Endothelial cell of umbilical vein (primary cell): ENCODE data around the gene BAMBI. TPM values are rescaled to one million over a fixed set of nuclear protein-coding genes. Genes with fewer than 3 reads are reported as not detected.
"Not testable (repeated sequence)": the region's sequence is repeated elsewhere in the genome, so short reads cannot be mapped to it uniquely, and the experiment has no call there.

Experiments used
- BruUV-seq: library from RNA; stranded (reverse); fragments of 400-500 nt; replicated peaks from 2 replicates; lab custom pipeline; 2021; lab: Mats Ljungman, UMichigan
- CTCF ChIA-PET: fragments of 300-600, 350-600 bp; sonication (Branson Sonifier 250); formaldehyde crosslinking; loops from one replicate; lab custom pipeline; 2021; ENCODE audit warnings: antibody characterized with exemption, inconsistent platforms; lab: Charles Lee
- POLR2A ChIA-PET: fragments of 300-600, 350-600 bp; sonication (Branson Sonifier 250); formaldehyde crosslinking; loops from one replicate; lab custom pipeline; 2021; ENCODE audit warnings: antibody characterized with exemption, inconsistent platforms; lab: Charles Lee
- DNase-seq: peaks from one replicate; pipeline ENCODE4 v3.0.0-alpha.2; 2011; ENCODE audit warnings: low read depth, low spot score
- FAIRE-seq: peaks from 2 replicates; lab custom pipeline; 2011; peaks lifted over from hg19 to GRCh38; lab: Jason Lieb, UNC
- H2AFZ ChIP-seq: 2 replicates; pipeline ENCODE4 v1.6.0; 2012; ENCODE audit warnings: low read depth, low read length, control low read depth, inconsistent platforms
- H3K27ac ChIP-seq: 2 replicates; pipeline ENCODE4 v1.5.1; 2011; ENCODE audit warnings: low read depth, mild to moderate bottlenecking, control low read depth, low read length, moderate library complexity; ENCODE audit not compliant: insufficient read depth
- H3K27me3 ChIP-seq, 2 experiments: 2 replicates each; pipeline versions ENCODE4 v1.6.0 to v1.6.1; 2011; ENCODE audit warnings: low read length in 2 of 2, mixed read lengths in 1 of 2; ENCODE audit not compliant: control insufficient read depth in 2 of 2, insufficient read depth in 2 of 2
- H3K36me3 ChIP-seq, 2 experiments: 2 replicates in 1 of 2; 3 replicates in 1 of 2; pipeline ENCODE4 v1.5.1; 2011; ENCODE audit warnings: low read length in 2 of 2, mild to moderate bottlenecking in 1 of 2, moderate library complexity in 1 of 2; ENCODE audit not compliant: control insufficient read depth in 2 of 2, insufficient read depth in 2 of 2; ENCODE audit errors: extremely low read depth in 1 of 2
- H3K4me1 ChIP-seq: 3 replicates; pipeline ENCODE4 v1.5.1; 2011; ENCODE audit warnings: mild to moderate bottlenecking, low read length; ENCODE audit not compliant: control insufficient read depth, insufficient read depth; ENCODE audit errors: extremely low read depth
- H3K4me2 ChIP-seq: 2 replicates; pipeline ENCODE4 v1.6.1; 2011; ENCODE audit warnings: low read length, control low read depth, mixed read lengths; ENCODE audit not compliant: insufficient read depth
- H3K4me3 ChIP-seq, 3 experiments: fragments of 200-600 bp in 1 of 3; sonication (generic), shearing (Covaris generic) in 1 of 3; replicated peaks in 1 of 3; 2 replicates each; pipeline ENCODE4 v1.5.1; 2011 to 2016; ENCODE audit warnings: control low read depth in 3 of 3, low read length in 3 of 3, mild to moderate bottlenecking in 2 of 3, inconsistent platforms in 1 of 3, low read depth in 1 of 3, moderate library complexity in 1 of 3; ENCODE audit not compliant: insufficient read depth in 1 of 3
- H3K79me2 ChIP-seq: 2 replicates; pipeline ENCODE4 v1.6.0; 2012; ENCODE audit warnings: low read length, inconsistent platforms; ENCODE audit not compliant: control insufficient read depth, insufficient read depth
- H3K9ac ChIP-seq: replicated peaks from 2 replicates; pipeline ENCODE3; 2011; ENCODE audit warnings: low read length, control low read depth; ENCODE audit not compliant: insufficient read depth; ENCODE audit errors: extremely low read depth
- H3K9me1 ChIP-seq: replicated peaks from 3 replicates; pipeline ENCODE4 v1.6.0; 2011; ENCODE audit warnings: mild to moderate bottlenecking, low read length; ENCODE audit not compliant: control insufficient read depth, insufficient read depth; ENCODE audit errors: extremely low read depth
- H3K9me3 ChIP-seq: replicated peaks from 2 replicates; pipeline ENCODE4 v1.5.1; 2012; ENCODE audit warnings: low read length, inconsistent platforms; ENCODE audit not compliant: control insufficient read depth, insufficient read depth
- H4K20me1 ChIP-seq: replicated peaks from 2 replicates; pipeline ENCODE3; 2011; ENCODE audit warnings: mild to moderate bottlenecking, low read length; ENCODE audit not compliant: control insufficient read depth, insufficient read depth; ENCODE audit errors: extremely low read depth
- CTCF ChIP-seq, 2 donors: IDR thresholded peaks; 1 replicate in 1 of 2; 2 replicates in 1 of 2; pipeline ENCODE4 v1.5.1; 2011; ENCODE audit warnings: low read length in 2 of 2, mild to moderate bottlenecking in 2 of 2, moderate library complexity in 2 of 2, control low read depth in 1 of 2, inconsistent platforms in 1 of 2, low read depth in 1 of 2; ENCODE audit not compliant: insufficient read depth in 1 of 2; ENCODE audit errors: extremely low read depth in 1 of 2
- EZH2 ChIP-seq: IDR thresholded peaks from 2 replicates; pipeline ENCODE4 v1.6.1; 2012; ENCODE audit warnings: borderline replicate concordance, low read depth, mild to moderate bottlenecking, moderate library complexity, low read length, inconsistent platforms; ENCODE audit not compliant: severe bottlenecking
- FOS ChIP-seq: IDR thresholded peaks from 2 replicates; pipeline ENCODE4 v1.6.1; 2011; ENCODE audit warnings: mild to moderate bottlenecking, low read length, moderate library complexity, borderline replicate concordance; ENCODE audit not compliant: insufficient read depth
- GATA2 ChIP-seq: IDR thresholded peaks from 2 replicates; pipeline ENCODE4 v1.7.0; 2011; ENCODE audit warnings: low read depth, mild to moderate bottlenecking, moderate library complexity, mixed read lengths, low read length; ENCODE audit not compliant: insufficient read length, insufficient read depth
- JUN ChIP-seq: IDR thresholded peaks from 2 replicates; pipeline ENCODE4 v1.6.1; 2011; ENCODE audit warnings: borderline replicate concordance, low read depth; ENCODE audit not compliant: insufficient read length, insufficient read depth
- MYC ChIP-seq: IDR thresholded peaks from one replicate; pipeline ENCODE4 v1.6.1; 2011; ENCODE audit warnings: mild to moderate bottlenecking, low read depth, low read length
- POLR2A ChIP-seq: IDR thresholded peaks from 2 replicates; pipeline ENCODE4 v1.6.1; 2012; ENCODE audit warnings: low read depth, mild to moderate bottlenecking, control low read depth, low read length
- POLR2AphosphoS5 ChIP-seq: IDR thresholded peaks from 2 replicates; pipeline ENCODE4 v1.6.1; 2012; ENCODE audit warnings: low read depth, mild to moderate bottlenecking, control low read depth, low read length, moderate library complexity; ENCODE audit not compliant: insufficient read depth
- dilution Hi-C: fragments of 300-500 bp; cut with MboI; formaldehyde crosslinking; loops from one replicate; pipeline ENCODE4 v1.15.0; 2019; ENCODE audit warnings: low sequenced_read_pairs; ENCODE audit not compliant: extremely low pct_ligation_motif_present
- intact Hi-C: fragments of 100-400 bp; cut with micrococcal nuclease; formaldehyde crosslinking; loops from one replicate; pipeline ENCODE4 v1.10.0; 2022
- polyA plus RNA-seq, 4 experiments: library from polyadenylated mRNA; depleted of rRNA in 3 of 4; stranded (reverse) in 3 of 4; unstranded in 1 of 4; fragments of >200 nt; gene quantifications; 2 replicates each; pipeline versions ENCODE4 v1.2.1 to v1.2.3, GENCODE V29; 2011 to 2012; ENCODE audit warnings: missing spikeins in 1 of 4
- total RNA-seq: library from RNA; stranded (reverse); gene quantifications from 2 replicates; pipeline ENCODE4 v1.2.3, GENCODE V29; 2021
- TF ChIP-seq, protein P1 (sequence below): IDR thresholded peaks from 2 replicates; pipeline ENCODE4 v1.6.1; 2011; ENCODE audit not compliant: insufficient read depth, insufficient read length

BAMBI gene
- total and polyA plus RNA-seq, 2 donors (not counting 3 experiments of a cell fraction or from before 2014, with no cell fraction given) = 3.2 to 4.3 TPM

DNA sequence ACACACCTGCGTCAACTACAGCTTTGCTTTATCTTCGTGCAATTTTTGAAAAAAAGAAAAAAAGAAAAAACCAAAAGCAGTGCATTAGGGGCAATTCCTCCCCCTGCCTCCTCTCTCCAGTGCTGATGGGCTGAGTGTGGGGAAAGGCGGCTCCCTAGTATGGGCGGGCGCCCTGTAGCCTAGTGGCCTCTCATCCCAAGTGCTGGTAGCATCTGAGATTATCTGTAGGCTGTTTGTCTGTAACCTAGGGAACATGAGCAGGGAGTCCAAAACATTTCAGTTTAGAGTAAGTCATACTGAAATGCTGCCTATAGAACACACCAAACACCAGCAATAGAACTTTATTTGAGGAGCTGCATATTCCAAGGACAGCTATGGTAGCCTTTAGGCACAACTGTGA, 24.6 kb upstream of the BAMBI start:
- H3K27ac ChIP-seq = no peak overlapping the region
- FAIRE-seq = no peak
- H3K9ac ChIP-seq = no peak overlapping the region
- no peaks in the 10 kb centered on the region for H3K27me3 ChIP-seq
- no peaks in the 10 kb centered on the region for H3K9me1 ChIP-seq
- no peaks in the 10 kb centered on the region for H3K36me3 ChIP-seq
- dilution Hi-C loops (no loop called here), intact Hi-C loops (no loop called here)
- H2AFZ ChIP-seq = no peak overlapping the region
- no peaks in the 10 kb centered on the region for H3K9me3 ChIP-seq
- POLR2A ChIA-PET = no interaction called here
- no peaks in the 10 kb centered on the region for H3K79me2 ChIP-seq
- DNase-seq = no peak
- H3K4me2 ChIP-seq = no peak overlapping the region
- no peaks in the 10 kb centered on the region for H3K4me1 ChIP-seq
- CTCF ChIA-PET = interaction anchor here (1.3 to 1.7 kb wide), 3 partner anchors 11 to 652 kb away, joined by 4 to 7 read pairs (median 6); no protein-coding TSS in a partner anchor
- no TSS peak for BruUV-seq
- no peaks in the 10 kb centered on the region for H4K20me1 ChIP-seq
- TF ChIP-seq CTCF (IDR thresholded peaks at IDR 0.05; ENCODE audit: extremely low read depth in 1 of 2, insufficient read depth in 1 of 2, low read depth in 1 of 2, low read length in 2 of 2) (no peak), EZH2 (no peak), GATA2 (no peak), POLR2AphosphoS5 (no peak), JUN (no peak), MYC (no peak), POLR2A (no peak), FOS (no peak)
- TF ChIP-seq, protein P1, sequence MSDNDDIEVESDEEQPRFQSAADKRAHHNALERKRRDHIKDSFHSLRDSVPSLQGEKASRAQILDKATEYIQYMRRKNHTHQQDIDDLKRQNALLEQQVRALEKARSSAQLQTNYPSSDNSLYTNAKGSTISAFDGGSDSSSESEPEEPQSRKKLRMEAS = no peak
- no peak overlapping the region for H3K4me3 ChIP-seq

GRCh38 chr10:28658824-28659223, 18.5 kb upstream of the BAMBI start:
- POLR2A ChIA-PET, H3K4me1 ChIP-seq, FAIRE-seq, DNase-seq, H3K79me2 ChIP-seq, H3K27me3 ChIP-seq, H3K4me3 ChIP-seq, BruUV-seq, CTCF ChIA-PET, H3K9me1 ChIP-seq, H3K27ac ChIP-seq, H3K9me3 ChIP-seq, H4K20me1 ChIP-seq, H3K36me3 ChIP-seq, H2AFZ ChIP-seq, H3K4me2 ChIP-seq, dilution Hi-C loops, intact Hi-C loops, H3K9ac ChIP-seq: not testable (repeated sequence)
